Fibroblast of the aortic adventitia (primary cell): ENCODE data around the gene RASSF10. TPM values are rescaled to one million over a fixed set of nuclear protein-coding genes. Genes with fewer than 3 reads are reported as not detected.
"Not testable (repeated sequence)": the region's sequence is repeated elsewhere in the genome, so short reads cannot be mapped to it uniquely, and the experiment has no call there.

Experiments used
- DNase-seq: peaks from one replicate; pipeline ENCODE4 v3.0.0-alpha.2; 2010; ENCODE audit warnings: low read depth
- H3K4me3 ChIP-seq: 2 replicates; pipeline ENCODE4 v1.5.1; 2011; ENCODE audit warnings: low read depth, mild to moderate bottlenecking, control low read depth, low read length, moderate library complexity
- total RNA-seq: library from RNA; depleted of rRNA; stranded (reverse); fragments of >200 nt; gene quantifications from 2 replicates; pipeline ENCODE4 v1.2.3, GENCODE V29; 2012; ENCODE audit warnings: low replicate concordance
- TF ChIP-seq, protein P1 (sequence below): IDR thresholded peaks from 2 replicates; pipeline ENCODE4 v1.5.1; 2011; ENCODE audit warnings: mild to moderate bottlenecking, low read length, control low read depth, inconsistent platforms; ENCODE audit not compliant: insufficient read depth

RASSF10 gene
- total RNA-seq, 1 donor: not detected

DNA sequence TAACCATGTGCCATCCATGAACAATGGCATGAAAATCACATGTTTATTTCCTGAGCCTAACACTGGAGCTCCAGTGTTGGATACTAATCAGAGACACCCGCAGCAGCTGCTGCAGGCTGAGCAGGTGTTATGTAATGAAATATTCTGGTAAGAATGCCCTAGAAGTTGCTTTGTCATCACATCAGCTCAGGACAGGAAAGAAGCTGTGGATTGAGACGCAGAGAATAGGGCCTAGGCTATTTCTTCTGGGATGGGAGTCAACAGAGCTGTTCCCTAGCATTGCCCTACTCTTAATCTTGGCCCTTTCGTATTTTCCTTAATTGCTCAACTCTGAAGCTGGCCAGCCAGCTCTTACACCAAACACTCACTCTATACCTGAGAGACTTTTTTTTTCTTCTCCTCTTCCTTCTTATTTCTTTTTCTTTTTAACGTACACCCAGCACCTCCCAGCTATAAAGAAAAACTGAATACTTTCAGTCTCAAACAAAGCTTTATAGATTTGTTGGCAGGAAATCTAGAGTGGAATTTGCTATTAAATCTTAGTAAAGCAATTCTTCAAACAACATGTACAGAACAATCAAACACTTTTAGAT, 31.9 kb downstream of the RASSF10 start:
- TF ChIP-seq, protein P1, sequence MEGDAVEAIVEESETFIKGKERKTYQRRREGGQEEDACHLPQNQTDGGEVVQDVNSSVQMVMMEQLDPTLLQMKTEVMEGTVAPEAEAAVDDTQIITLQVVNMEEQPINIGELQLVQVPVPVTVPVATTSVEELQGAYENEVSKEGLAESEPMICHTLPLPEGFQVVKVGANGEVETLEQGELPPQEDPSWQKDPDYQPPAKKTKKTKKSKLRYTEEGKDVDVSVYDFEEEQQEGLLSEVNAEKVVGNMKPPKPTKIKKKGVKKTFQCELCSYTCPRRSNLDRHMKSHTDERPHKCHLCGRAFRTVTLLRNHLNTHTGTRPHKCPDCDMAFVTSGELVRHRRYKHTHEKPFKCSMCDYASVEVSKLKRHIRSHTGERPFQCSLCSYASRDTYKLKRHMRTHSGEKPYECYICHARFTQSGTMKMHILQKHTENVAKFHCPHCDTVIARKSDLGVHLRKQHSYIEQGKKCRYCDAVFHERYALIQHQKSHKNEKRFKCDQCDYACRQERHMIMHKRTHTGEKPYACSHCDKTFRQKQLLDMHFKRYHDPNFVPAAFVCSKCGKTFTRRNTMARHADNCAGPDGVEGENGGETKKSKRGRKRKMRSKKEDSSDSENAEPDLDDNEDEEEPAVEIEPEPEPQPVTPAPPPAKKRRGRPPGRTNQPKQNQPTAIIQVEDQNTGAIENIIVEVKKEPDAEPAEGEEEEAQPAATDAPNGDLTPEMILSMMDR: no peak
- no peak for DNase-seq
- H3K4me3 ChIP-seq: no peak overlapping the region

DNA sequence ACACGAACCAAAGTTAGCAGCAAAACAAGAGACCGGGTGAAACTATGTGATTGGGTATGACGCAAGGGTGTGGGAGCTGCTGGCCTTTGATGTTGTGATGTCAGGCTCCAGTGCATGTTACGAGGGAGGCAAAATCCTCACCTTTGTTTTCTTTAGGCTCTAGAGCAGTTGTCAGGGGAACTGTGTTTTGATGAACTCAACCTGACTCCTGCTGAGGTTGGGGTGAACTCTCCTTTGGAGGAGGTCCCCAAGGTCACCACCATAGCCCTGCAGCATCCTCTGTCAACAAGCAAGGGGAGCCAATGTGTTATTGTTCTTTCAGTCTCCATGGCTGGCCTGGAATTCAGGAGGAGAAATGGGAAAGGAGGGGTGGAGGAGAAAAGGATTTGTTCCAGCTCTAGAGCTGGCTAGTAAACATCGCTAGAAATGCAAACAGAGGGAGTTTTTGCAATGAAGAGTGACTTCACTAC, 33.8 kb downstream of the RASSF10 start:
- H3K4me3 ChIP-seq: no peak overlapping the region
- DNase-seq: no peak
- TF ChIP-seq, protein P1: no peak

DNA sequence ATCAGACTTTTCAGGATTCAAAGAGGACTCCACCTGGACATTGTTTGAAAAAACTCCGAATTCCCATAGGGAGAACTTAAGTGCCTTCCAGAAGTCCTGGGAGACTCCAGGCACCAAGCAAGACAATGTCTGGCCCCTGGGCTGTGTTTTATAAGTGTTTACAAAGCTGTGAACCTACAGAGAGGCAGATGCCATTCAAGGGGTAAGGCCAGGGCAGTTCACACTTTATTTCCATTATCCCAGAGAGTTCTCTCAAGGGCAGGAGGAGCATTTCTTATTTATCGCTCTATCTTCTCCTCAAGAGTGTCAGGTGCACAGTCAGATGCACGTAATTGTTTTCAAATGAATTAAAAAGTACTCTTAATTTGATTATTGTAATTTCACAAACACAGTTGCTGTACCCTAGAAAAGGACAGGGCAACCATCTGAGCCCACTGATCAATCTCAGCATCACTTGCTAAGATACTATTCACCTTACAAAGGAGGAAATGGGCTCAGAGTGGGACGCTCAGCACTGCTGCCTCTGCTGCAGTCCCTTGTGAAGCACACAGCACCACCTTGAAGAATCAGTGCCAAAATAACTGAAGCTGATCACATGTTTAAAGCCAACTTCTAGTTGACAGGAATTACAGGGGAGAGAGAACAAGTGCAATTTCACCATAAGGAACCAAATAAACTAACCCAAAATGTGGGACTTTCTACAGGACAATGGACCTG, 35.0 kb downstream of the RASSF10 start:
- no peak overlapping the region for H3K4me3 ChIP-seq
- no peak for DNase-seq
- TF ChIP-seq, protein P1: no peak

DNA sequence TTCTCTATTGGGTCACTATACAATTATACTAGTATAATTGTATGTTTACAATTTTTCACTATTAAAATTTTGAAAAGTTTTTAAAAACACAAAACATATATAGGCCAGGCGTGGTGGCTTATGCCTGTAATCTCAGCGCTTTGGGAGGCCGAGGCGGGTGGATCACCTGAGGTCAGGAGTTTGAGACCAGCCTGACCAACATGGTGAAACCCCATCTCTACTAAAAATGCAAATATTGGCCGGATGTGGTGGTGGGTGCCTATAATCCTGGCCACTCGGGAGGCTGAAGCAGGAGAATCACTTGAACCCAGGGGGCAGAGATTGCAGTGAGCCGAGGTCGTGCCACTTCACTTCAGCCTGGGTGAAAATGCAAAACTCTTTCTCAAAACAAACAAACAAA, 36.0 kb downstream of the RASSF10 start:
- DNase-seq, H3K4me3 ChIP-seq: not testable (repeated sequence)

DNA sequence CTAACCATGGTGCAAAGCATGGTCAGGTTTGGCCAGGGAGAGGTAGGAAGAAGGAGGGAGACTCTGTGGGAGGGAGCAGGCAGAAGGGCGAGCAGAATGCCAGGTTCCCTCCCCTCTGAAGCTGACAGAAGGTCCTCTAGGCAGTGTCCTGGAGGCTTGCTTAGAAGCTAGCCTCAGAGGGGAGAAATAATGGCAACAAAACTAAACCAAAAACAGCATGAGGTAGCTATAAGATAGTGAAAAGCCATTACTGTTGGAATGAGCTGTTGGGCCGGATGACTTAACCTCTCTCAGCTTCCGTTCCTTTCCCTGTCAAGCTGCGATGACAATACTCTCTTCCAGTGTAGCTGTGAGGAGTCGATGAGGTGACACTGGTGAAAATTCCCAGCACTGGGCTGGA, 36.6 kb downstream of the RASSF10 start:
- no peak for DNase-seq
- TF ChIP-seq, protein P1: no peak
- no peak overlapping the region for H3K4me3 ChIP-seq

DNA sequence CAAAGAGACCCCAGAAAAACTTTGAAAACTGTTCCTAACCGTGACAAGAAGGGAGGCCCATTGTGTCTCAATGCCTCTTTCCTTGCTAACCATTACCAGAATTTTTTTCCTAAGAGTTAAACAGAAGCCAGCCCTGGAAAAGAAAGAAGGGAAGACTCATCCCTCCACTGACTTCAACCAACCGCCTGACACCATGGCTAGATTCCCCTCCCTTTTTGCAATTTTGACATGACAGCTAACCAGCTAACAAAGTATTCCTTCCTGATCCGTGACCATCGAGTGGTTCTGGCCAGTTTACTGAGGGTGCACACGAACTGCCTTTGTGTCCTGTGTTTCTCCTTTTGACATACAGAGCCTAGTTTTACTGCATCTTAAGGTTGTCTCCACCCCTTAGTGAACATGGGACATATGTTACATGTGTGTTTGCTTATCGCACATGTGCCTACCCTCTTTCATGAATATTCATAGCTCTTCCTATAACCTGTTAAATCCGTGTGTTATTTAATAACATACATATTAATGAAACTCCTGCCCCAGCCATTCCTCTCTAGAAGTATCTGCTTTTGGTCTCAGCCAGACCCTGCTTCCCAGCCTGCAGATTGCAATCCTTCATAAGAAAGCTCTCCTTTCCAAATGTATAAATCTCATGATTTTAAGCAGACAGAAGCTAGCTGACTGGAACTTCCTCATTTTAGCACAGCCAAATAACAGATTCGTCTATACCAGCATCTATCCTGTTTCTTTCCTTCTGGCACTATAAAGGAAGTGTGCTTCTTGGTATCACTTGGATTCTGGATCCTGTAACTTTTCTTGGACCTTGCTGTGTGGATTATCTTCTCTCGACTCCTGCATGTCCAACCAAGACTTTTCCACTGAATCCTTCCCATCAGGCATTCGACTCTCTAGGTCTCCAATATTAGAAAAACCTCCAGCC, 37.8 kb downstream of the RASSF10 start:
- no peak for DNase-seq
- H3K4me3 ChIP-seq: no peak overlapping the region
- TF ChIP-seq, protein P1: no peak

- TF ChIP-seq, protein P1: no peak
- DNase-seq: no peak
- H3K4me3 ChIP-seq: no peak overlapping the region
Measured at GRCh38 chr11:13047884-13048283, 38.8 kb downstream of the RASSF10 start.
